GM18511 (cell line): Measurements from ENCODE around the gene LRRC73.
"Not testable (repeated sequence)": the region's sequence is repeated elsewhere in the genome, so short reads cannot be mapped to it uniquely, and the experiment has no call there.

Experiments
- ATAC-seq: cut with Tn5 transposase; IDR thresholded peaks from one replicate; pipeline ENCODE4 v1.9.1; 2021; ENCODE audit warnings: mild to moderate bottlenecking, moderate library complexity; ENCODE audit not compliant: unreplicated experiment

The LRRC73 gene

DNA sequence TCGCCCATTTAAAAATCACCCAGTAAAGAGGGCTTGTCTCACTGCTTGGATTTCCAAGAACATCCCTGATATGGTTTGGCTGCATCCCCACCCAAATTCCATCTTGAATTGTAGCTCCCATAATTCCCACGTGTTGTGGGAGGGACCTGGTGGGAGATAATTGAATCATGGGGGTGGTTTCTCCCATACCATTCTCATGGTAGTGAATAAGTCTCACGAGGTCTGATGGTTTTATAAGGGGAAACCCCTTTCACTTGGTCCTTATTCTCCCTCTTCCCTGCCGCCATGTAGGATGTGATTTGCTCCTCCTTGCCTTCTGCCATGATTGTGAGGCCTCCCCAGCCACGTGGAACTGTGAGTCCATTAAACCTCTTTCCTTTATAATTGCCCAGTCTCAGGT, 42.9 kb downstream of the LRRC73 start:
- ATAC-seq = not testable (repeated sequence)

DNA sequence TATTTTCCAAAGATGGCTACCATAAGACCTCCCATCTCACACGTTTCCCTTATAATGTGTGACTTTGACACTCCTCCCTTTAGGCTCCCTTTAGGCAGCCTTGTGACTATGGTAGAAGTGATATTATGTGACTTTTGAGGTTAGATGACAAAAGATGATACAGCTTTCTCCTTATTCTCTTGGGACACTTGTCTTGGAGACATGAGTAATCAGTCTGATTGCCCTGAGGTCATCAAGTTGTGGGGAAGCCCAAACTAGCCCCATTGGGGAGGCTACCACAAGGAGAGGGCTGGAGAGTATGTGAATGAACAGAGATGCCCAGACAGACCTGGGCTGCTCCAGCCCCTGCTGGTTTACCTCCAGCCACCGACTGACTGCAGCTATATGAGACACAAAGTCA, 44.2 kb downstream of the LRRC73 start:
- no peak for ATAC-seq

DNA sequence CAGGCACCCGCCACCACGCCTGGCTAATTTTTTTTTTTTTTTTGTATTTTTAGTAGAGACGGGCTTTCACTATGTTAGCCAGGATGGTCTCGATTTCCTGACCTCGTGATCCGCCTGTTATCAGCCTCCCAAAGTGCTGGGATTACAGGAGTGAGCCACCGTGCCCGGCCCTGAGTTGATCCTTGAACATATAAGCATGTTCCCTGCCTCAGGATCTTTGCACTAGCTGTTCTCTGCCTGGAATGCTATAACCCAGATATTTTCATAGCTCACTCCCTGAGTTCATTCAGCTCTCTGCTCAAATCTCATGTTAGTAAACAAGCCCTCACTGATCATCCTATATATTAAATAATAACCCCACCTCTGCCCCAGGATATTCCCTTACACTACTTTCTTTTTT, 45.8 kb downstream of the LRRC73 start:
- no peak for ATAC-seq

- no peak for ATAC-seq
Observed at GRCh38 chr6:43461936-43462335, 48.2 kb downstream of the LRRC73 start.

GRCh38 chr6:43460032-43460431, 50.1 kb downstream of the LRRC73 start:
- no peak for ATAC-seq

- ATAC-seq = no peak
Observed at GRCh38 chr6:43459535-43459934, 50.6 kb downstream of the LRRC73 start.

DNA sequence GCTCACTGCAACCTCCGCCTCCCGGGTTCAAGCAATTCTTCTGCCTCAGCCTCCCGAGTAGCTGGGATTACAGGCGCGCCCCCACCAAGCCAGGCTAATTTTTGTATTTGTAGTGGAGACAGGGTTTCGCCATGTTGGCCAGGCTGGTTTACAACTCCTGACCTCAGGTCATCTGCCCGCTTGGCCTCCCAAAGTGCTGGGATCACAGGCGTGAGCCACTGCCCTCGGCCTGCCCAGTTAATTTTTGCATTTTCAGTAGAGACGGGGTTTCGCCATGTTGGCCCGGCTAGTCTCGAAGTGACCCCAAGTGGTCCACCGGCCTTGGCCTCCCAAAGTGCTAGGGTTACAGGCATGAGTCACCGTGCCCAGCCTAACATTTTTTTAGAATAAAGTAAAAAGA, 52.0 kb downstream of the LRRC73 start:
- ATAC-seq = not testable (repeated sequence)

GRCh38 chr6:43457643-43458042, 52.5 kb downstream of the LRRC73 start:
- ATAC-seq = no peak
